ENCODE measurements around the gene PELI1. TPM values are rescaled to one million over a fixed set of nuclear protein-coding genes. Genes with fewer than 3 reads are reported as not detected.

PELI1 gene
- total RNA-seq, 1 donor = 10.8 TPM

DNA sequence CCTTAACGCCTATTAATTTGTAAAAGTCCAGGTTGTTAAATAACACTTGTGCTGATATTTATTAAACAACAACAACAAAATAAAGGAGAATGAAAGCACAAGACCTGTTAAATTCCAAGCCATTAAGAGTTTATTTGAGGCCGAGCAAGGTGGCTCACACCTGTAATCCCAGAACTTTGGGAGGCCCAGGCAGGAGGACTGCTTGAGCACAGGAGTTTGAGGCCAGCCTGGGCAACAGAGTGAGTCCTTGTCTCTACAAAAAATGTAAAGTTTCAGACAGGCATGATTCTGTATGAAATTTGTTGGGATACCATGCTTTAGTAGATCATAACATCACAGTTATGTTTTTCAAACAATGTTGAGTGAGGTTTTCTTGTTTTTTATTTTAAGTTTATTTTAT is 17.1 kb downstream of the PELI1 start:
- TF ChIP-seq, protein P1, sequence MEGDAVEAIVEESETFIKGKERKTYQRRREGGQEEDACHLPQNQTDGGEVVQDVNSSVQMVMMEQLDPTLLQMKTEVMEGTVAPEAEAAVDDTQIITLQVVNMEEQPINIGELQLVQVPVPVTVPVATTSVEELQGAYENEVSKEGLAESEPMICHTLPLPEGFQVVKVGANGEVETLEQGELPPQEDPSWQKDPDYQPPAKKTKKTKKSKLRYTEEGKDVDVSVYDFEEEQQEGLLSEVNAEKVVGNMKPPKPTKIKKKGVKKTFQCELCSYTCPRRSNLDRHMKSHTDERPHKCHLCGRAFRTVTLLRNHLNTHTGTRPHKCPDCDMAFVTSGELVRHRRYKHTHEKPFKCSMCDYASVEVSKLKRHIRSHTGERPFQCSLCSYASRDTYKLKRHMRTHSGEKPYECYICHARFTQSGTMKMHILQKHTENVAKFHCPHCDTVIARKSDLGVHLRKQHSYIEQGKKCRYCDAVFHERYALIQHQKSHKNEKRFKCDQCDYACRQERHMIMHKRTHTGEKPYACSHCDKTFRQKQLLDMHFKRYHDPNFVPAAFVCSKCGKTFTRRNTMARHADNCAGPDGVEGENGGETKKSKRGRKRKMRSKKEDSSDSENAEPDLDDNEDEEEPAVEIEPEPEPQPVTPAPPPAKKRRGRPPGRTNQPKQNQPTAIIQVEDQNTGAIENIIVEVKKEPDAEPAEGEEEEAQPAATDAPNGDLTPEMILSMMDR (IDR thresholded peaks at IDR 0.05; ENCODE audit: insufficient read depth, low read depth, low read length) = no peak
- H3K4me3 ChIP-seq (ENCODE audit: low read depth, low read length) = no peak overlapping the region
- DNase-seq (ENCODE audit: low read depth) = no peak

DNA sequence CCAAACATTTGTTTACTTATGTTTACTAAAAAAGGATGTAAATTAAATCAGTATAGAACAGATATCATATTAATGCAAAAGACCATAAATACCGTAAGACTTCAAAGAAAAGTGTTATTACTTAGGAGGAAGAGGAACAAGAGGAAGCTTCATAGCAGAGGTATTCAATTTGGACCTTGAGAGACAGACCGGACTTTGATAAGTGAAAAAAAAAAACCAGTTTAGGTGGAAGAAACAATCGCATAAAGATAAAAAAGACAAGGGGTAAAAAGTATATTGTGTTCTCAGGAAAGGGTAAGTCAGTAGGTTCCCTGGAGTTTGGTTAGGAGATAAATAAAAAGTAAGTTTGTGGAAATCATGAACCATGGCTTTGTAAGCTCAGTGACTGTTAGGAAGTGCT is 17.6 kb downstream of the PELI1 start:
- TF ChIP-seq, protein P1 (IDR thresholded peaks at IDR 0.05; ENCODE audit: insufficient read depth, low read depth, low read length) = no peak
- no peak for DNase-seq (ENCODE audit: low read depth)
- no peak overlapping the region for H3K4me3 ChIP-seq (ENCODE audit: low read depth, low read length)

DNA sequence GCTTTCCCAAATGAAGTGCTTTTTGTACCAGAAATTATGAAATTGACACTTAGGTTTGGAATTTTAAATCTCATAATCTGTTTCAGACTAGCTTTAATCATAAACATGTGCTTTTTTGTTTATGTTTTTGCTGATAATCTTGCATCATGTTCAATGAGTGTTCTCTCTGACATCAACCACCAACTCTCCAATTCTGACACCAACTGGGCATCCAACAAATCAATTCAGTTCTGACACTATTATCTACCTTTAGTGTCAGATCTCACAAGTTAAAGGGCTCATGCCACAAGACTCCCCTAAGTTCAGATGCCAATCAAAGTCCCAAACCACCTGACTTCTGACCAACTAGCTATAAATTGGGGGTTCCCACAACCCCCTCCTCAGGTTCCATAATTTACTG is 19.6 kb downstream of the PELI1 start:
- no peak for DNase-seq (ENCODE audit: low read depth)
- TF ChIP-seq, protein P1 (IDR thresholded peaks at IDR 0.05; ENCODE audit: insufficient read depth, low read depth, low read length) = no peak
- H3K4me3 ChIP-seq (ENCODE audit: low read depth, low read length) = no peak overlapping the region

DNA sequence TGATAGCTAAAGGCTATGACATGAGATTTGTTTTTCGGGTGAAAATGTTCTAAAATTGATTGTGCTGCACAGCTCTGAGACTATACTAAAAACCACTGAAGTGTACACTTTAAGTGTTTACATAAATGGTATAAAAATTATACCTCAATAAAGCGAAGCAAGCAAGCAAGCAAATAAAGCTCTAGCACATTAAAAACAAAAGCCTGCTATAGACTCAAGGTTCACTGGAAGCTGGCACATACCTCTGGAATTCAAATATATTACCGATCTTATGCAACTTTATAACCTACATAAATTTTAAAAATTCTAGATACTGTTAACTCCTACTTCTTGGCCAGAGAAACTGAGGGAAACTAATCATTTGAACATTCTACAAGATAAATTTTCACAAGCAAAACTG is 20.1 kb downstream of the PELI1 start:
- TF ChIP-seq, protein P1 (IDR thresholded peaks at IDR 0.05; ENCODE audit: insufficient read depth, low read depth, low read length) = no peak
- H3K4me3 ChIP-seq (ENCODE audit: low read depth, low read length) = no peak overlapping the region
- no peak for DNase-seq (ENCODE audit: low read depth)

DNA sequence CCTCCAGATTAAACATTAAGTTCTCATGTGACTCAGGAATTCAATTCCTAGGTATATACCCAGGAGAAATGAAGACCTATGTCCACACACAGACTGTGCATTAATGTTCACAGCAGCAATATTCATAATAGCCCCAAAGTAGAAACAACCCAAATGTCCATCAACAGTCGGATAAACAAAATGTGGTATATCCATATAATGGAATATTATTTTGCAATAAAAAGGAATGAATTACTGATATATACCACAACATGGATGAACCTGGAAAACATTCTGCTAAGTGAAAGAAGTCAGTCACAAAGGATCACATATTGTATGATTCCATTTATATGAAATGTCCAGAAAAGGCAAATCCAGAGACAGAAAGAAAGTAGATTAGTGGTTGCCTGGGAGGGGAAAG is 20.5 kb downstream of the PELI1 start:
- TF ChIP-seq, protein P1 (IDR thresholded peaks at IDR 0.05; ENCODE audit: insufficient read depth, low read depth, low read length) = no peak
- no peak overlapping the region for H3K4me3 ChIP-seq (ENCODE audit: low read depth, low read length)
- no peak for DNase-seq (ENCODE audit: low read depth)

DNA sequence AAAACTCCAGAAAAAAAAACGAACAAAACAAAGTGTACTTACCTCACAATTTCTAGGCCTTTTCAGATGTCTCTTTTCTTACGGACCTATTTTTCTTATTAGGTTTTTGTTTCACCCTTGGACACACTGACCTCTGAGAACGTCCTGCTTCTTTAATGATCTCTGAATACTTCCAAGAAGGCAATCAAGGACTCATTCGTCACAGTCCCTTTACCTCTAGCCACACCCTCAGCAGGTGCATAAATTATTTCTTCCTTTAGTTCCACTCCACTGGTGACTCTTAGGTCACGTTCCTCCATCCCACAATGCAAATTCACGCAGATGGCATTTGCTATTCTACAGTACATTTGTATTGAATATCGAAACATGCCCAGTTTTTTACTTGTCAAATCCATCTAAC is 21.9 kb downstream of the PELI1 start:
- no peak overlapping the region for H3K4me3 ChIP-seq (ENCODE audit: low read depth, low read length)
- TF ChIP-seq, protein P1 (IDR thresholded peaks at IDR 0.05; ENCODE audit: insufficient read depth, low read depth, low read length) = no peak
- no peak for DNase-seq (ENCODE audit: low read depth)

DNA sequence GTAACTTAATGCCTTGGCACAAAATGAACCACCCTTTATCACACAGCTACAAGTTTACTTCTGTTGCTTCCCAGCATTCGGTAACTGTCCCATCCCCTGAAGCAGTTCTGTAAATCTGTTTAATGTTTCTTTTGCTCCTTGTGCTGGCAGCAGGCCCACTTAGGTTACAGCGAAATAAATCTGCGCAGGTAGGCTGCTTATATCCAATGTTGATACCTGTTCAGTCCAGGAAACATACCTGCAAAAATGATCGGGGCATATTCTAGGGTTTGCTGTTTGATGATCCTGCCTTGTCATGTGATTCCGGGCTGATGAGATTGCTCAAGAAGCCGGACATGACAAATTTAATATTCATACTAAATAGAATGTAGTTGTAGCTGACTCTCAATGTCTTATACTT is 23.3 kb downstream of the PELI1 start:
- TF ChIP-seq, protein P1 (IDR thresholded peaks at IDR 0.05; ENCODE audit: insufficient read depth, low read depth, low read length) = no peak
- no peak overlapping the region for H3K4me3 ChIP-seq (ENCODE audit: low read depth, low read length)
- DNase-seq (ENCODE audit: low read depth) = no peak
